Breast epithelium (tissue), 4 donors: ENCODE results near the gene PXDC1. TPM values are rescaled to one million over a fixed set of nuclear protein-coding genes. Genes with fewer than 3 reads are reported as not detected.

Experiments used
- DNase-seq, 2 donors: peaks; one replicate each; pipeline ENCODE4 v3.0.0-alpha.2; 2019; ENCODE audit warnings: low spot score in 2 of 2
- H3K27ac ChIP-seq, 2 donors: fragments of 200-600 bp; sonication (generic) in 1 of 2; one replicate each; pipeline ENCODE4 v1.5.1; 2016 to 2019; ENCODE audit warnings: mild to moderate bottlenecking in 1 of 2
- H3K27me3 ChIP-seq, 2 donors: fragments of 200-600 bp; sonication (generic) in 1 of 2; one replicate each; pipeline versions ENCODE4 v1.5.1 to v1.6.0; 2017 to 2019; ENCODE audit warnings: control low read depth in 1 of 2, mild to moderate bottlenecking in 1 of 2
- H3K36me3 ChIP-seq: fragments of 200-600 bp; one replicate; pipeline ENCODE4 v1.5.1; 2019
- H3K4me1 ChIP-seq, 2 donors: fragments of 200-600 bp; sonication (generic); one replicate each; pipeline ENCODE4 v1.5.1; 2016 to 2019; ENCODE audit warnings: control low read depth in 1 of 2
- H3K4me3 ChIP-seq, 3 donors: fragments of 200-600 bp; sonication (generic); 1 replicate in 2 of 3; 2 replicates in 1 of 3; pipeline ENCODE4 v1.5.1; 2016 to 2019; ENCODE audit warnings: mild to moderate bottlenecking in 3 of 3, moderate library complexity in 2 of 3
- H3K9me3 ChIP-seq, 2 donors: fragments of 200-600 bp; sonication (generic) in 1 of 2; one replicate each; pipeline ENCODE4 v1.5.1; 2016 to 2019; ENCODE audit warnings: control low read depth in 1 of 2
- CTCF ChIP-seq, 3 donors: fragments of 450-650 bp; IDR thresholded peaks; one replicate each; pipeline ENCODE4 v1.5.1; 2016 to 2017; ENCODE audit warnings: antibody characterized with exemption in 3 of 3, mild to moderate bottlenecking in 3 of 3, moderate library complexity in 3 of 3
- POLR2A ChIP-seq: fragments of 450-650 bp; IDR thresholded peaks from one replicate; pipeline ENCODE4 v1.6.1; 2016; ENCODE audit warnings: antibody characterized with exemption, mild to moderate bottlenecking, moderate library complexity
- POLR2AphosphoS5 ChIP-seq, 3 donors: sonication (generic); formaldehyde crosslinking; IDR thresholded peaks; one replicate each; pipeline ENCODE4 v1.6.1; 2017; ENCODE audit warnings: antibody characterized with exemption in 3 of 3
- intact Hi-C: fragments of 100-400 bp; cut with DNase I; formaldehyde crosslinking; loops from one replicate; pipeline ENCODE4 v1.15.1; 2023; ENCODE audit warnings: low total_unique reads
- total RNA-seq, 3 donors: library from RNA; depleted of rRNA; stranded (reverse); fragments of >200 nt; gene quantifications; one replicate each; pipeline ENCODE4 v1.1.0, GENCODE V29; 2016

PXDC1 gene
- total RNA-seq, 3 donors from 2014 or later, result 86.2 to 122 (median 88.0) TPM

GRCh38 chr6:3710403-3710802 is 41.1 kb downstream of the PXDC1 start:
- H3K9me3 ChIP-seq, result no peaks in the 10 kb centered on the region
- no peak overlapping the region for H3K4me3 ChIP-seq
- TF ChIP-seq CTCF (IDR thresholded peaks at IDR 0.05) (no peak), POLR2A (no peak), POLR2AphosphoS5 (IDR thresholded peaks at IDR 0.05) (no peak)
- peak overlapping the region in 1 of 2 donors; percentile 5 for H3K27ac ChIP-seq
- H3K27me3 ChIP-seq, result no peaks in the 10 kb centered on the region
- H3K4me1 ChIP-seq, result peaks cover 0 to 3% of the 10 kb centered on the region in 2 donors
- DNase-seq, result peak in 1 of 2 donors; percentile 64
- no peaks in the 10 kb centered on the region for H3K36me3 ChIP-seq
- intact Hi-C loops, result no loop called here

- DNase-seq, result no peak
- no peak for TF ChIP-seq CTCF (IDR thresholded peaks at IDR 0.05)
- no peak for TF ChIP-seq POLR2A
- TF ChIP-seq POLR2AphosphoS5 (IDR thresholded peaks at IDR 0.05), result no peak
- H3K27me3 ChIP-seq, result no peaks in the 10 kb centered on the region
- intact Hi-C loops, result no loop called here
- H3K27ac ChIP-seq, result no peak overlapping the region
- H3K4me1 ChIP-seq, result peaks cover 0 to 3% of the 10 kb centered on the region in 2 donors
- no peaks in the 10 kb centered on the region for H3K9me3 ChIP-seq
- no peaks in the 10 kb centered on the region for H3K36me3 ChIP-seq
- H3K4me3 ChIP-seq, result no peak overlapping the region
Observed at GRCh38 chr6:3708540-3708939, 43.0 kb downstream of the PXDC1 start.

- H3K27me3 ChIP-seq, result no peaks in the 10 kb centered on the region
- intact Hi-C loops, result no loop called here
- H3K9me3 ChIP-seq, result no peaks in the 10 kb centered on the region
- H3K36me3 ChIP-seq, result no peaks in the 10 kb centered on the region
- H3K27ac ChIP-seq, result no peak overlapping the region
- H3K4me1 ChIP-seq, result peaks cover 0 to 3% of the 10 kb centered on the region in 2 donors
- TF ChIP-seq POLR2AphosphoS5 (IDR thresholded peaks at IDR 0.05), result no peak
- TF ChIP-seq POLR2A, result no peak
- TF ChIP-seq CTCF (IDR thresholded peaks at IDR 0.05), result no peak
- no peak for DNase-seq
- no peak overlapping the region for H3K4me3 ChIP-seq
Observed at GRCh38 chr6:3707751-3708412, 43.6 kb downstream of the PXDC1 start.

GRCh38 chr6:3707024-3707423 is 44.5 kb downstream of the PXDC1 start:
- no peaks in the 10 kb centered on the region for H3K36me3 ChIP-seq
- intact Hi-C loops, result no loop called here
- no peak for DNase-seq

More at GRCh38 chr6:3707024-3707423, 44.5 kb downstream of the PXDC1 start:
- Histone ChIP-seq H3K27me3 (no peaks in the 10 kb centered on the region), H3K4me3 (no peak overlapping the region), H3K9me3 (no peaks in the 10 kb centered on the region), H3K4me1 (peaks cover 0 to 3% of the 10 kb centered on the region in 2 donors), H3K27ac (no peak overlapping the region)
- TF ChIP-seq POLR2A (no peak), CTCF (IDR thresholded peaks at IDR 0.05) (no peak), POLR2AphosphoS5 (IDR thresholded peaks at IDR 0.05) (no peak)
